ENCODE results near the gene CAMTA1. TPM values are rescaled to one million over a fixed set of nuclear protein-coding genes. Genes with fewer than 3 reads are reported as not detected.

CAMTA1 gene
- total and polyA plus RNA-seq, 4 donors = 18.0 to 93.5 (median 35.8) TPM

DNA sequence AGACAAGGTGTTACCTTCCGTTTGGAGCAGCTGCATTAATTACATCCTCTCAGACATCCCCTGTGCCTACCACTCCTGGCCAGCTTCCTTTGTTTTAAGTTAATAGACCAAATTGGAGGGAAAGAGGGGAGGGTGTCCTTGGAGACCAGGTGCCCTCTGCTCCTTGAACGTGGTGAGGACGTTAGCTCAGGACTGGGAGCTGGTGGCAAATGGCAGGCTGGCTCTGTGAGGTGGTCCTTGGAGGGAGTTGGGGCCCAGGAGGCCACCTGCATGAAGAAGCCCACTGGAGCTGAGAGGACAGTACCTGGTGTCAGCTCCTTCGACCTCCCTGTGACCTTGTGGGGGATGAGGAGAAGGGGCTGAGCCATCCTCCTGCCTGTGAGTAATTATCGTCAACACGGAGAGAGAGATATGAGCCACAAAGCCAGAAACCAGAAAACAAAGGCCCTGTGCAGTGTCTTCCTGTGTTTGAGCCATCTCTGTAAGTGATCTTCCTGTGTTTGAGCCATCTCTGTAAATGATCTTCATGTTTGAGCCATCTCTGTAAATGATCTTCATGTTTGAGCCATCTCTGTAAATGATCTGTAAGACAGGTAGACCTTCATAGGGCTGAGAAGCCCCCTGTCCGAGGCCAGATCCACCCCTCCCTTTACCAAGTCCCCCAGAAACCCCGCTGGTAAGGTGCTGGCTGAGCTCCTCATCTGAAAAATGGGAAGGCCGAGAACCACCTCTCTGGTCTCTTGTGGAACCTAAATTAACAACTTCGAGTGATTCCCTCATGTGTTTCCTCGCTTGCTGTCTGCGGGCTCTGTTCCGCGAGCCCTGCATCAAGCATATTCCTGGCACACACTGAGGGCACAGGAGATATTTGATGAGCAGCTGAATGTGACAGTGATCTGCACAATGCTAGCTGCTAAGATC is 126.0 kb downstream of the CAMTA1 start:
- H3K9ac ChIP-seq (ENCODE audit: low read depth in 1 of 2, low read length in 2 of 2) = no peak overlapping the region
- H3K9me3 ChIP-seq (ENCODE audit: control insufficient read depth in 4 of 4, low read length in 3 of 4) = no peaks in the 10 kb centered on the region
- H3K4me1 ChIP-seq (ENCODE audit: control insufficient read depth in 4 of 4, insufficient read depth in 4 of 4, low read length in 3 of 4) = peaks cover 0 to 6% (median 0%) of the 10 kb centered on the region in 4 donors
- DNase-seq (ENCODE audit: low spot score) = no peak
- H3K27ac ChIP-seq (ENCODE audit: low read depth in 1 of 2, low read length in 2 of 2) = no peak overlapping the region
- no peaks in the 10 kb centered on the region for H3K36me3 ChIP-seq (ENCODE audit: control insufficient read depth in 4 of 4, insufficient read depth in 3 of 4, low read depth in 1 of 4, low read length in 3 of 4)
- TF ChIP-seq FOXA2 (IDR thresholded peaks at IDR 0.05) = no peak
- no peak for TF ChIP-seq HNF4A (conservative IDR thresholded peaks at IDR 0.05)
- TF ChIP-seq, protein P1, sequence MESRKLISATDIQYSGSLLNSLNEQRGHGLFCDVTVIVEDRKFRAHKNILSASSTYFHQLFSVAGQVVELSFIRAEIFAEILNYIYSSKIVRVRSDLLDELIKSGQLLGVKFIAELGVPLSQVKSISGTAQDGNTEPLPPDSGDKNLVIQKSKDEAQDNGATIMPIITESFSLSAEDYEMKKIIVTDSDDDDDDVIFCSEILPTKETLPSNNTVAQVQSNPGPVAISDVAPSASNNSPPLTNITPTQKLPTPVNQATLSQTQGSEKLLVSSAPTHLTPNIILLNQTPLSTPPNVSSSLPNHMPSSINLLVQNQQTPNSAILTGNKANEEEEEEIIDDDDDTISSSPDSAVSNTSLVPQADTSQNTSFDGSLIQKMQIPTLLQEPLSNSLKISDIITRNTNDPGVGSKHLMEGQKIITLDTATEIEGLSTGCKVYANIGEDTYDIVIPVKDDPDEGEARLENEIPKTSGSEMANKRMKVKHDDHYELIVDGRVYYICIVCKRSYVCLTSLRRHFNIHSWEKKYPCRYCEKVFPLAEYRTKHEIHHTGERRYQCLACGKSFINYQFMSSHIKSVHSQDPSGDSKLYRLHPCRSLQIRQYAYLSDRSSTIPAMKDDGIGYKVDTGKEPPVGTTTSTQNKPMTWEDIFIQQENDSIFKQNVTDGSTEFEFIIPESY (IDR thresholded peaks at IDR 0.05) = no peak
- TF ChIP-seq, protein P2, sequence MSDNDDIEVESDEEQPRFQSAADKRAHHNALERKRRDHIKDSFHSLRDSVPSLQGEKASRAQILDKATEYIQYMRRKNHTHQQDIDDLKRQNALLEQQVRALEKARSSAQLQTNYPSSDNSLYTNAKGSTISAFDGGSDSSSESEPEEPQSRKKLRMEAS (IDR thresholded peaks at IDR 0.05) = no peak
- TF ChIP-seq, protein P3, sequence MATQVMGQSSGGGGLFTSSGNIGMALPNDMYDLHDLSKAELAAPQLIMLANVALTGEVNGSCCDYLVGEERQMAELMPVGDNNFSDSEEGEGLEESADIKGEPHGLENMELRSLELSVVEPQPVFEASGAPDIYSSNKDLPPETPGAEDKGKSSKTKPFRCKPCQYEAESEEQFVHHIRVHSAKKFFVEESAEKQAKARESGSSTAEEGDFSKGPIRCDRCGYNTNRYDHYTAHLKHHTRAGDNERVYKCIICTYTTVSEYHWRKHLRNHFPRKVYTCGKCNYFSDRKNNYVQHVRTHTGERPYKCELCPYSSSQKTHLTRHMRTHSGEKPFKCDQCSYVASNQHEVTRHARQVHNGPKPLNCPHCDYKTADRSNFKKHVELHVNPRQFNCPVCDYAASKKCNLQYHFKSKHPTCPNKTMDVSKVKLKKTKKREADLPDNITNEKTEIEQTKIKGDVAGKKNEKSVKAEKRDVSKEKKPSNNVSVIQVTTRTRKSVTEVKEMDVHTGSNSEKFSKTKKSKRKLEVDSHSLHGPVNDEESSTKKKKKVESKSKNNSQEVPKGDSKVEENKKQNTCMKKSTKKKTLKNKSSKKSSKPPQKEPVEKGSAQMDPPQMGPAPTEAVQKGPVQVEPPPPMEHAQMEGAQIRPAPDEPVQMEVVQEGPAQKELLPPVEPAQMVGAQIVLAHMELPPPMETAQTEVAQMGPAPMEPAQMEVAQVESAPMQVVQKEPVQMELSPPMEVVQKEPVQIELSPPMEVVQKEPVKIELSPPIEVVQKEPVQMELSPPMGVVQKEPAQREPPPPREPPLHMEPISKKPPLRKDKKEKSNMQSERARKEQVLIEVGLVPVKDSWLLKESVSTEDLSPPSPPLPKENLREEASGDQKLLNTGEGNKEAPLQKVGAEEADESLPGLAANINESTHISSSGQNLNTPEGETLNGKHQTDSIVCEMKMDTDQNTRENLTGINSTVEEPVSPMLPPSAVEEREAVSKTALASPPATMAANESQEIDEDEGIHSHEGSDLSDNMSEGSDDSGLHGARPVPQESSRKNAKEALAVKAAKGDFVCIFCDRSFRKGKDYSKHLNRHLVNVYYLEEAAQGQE (IDR thresholded peaks at IDR 0.05) = no peak
- TF ChIP-seq RXRA (IDR thresholded peaks at IDR 0.05) = no peak
- TF ChIP-seq EGR1 (IDR thresholded peaks at IDR 0.05; ENCODE audit: low read depth in 2 of 2) = no peak
- H3K27me3 ChIP-seq (ENCODE audit: control insufficient read depth in 4 of 4, insufficient read depth in 4 of 4, low read length in 3 of 4) = no peaks in the 10 kb centered on the region
- H3K4me3 ChIP-seq (ENCODE audit: low read depth in 1 of 3, low read length in 3 of 3) = no peak overlapping the region
- WGBS = 88% methylated on average over 14 of the region's 14 CpGs

DNA sequence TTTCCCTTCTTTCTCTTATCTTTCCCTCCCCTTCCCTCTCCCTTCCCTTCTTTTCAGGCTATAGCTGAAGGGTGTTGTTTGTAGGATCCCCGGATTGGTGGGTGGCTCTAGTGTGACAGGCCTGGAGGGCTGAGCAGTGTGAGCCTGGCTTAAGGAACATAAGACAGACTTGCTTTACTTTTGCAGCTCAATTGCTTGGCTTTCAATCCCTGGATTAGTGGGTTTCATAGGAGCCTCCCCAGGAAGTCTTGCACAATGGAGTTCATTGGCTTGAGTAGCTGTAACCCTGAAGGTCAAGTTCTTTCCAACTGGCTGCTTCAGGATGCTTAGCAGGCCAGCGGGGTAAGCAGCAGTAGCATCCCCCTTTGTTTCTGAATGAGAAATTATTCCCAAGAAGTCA is 126.7 kb downstream of the CAMTA1 start:
- Histone ChIP-seq H3K27ac (ENCODE audit: low read depth in 1 of 2, low read length in 2 of 2) (no peak overlapping the region), H3K4me1 (ENCODE audit: control insufficient read depth in 4 of 4, insufficient read depth in 4 of 4, low read length in 3 of 4) (peaks cover 0 to 6% (median 0%) of the 10 kb centered on the region in 4 donors), H3K27me3 (ENCODE audit: control insufficient read depth in 4 of 4, insufficient read depth in 4 of 4, low read length in 3 of 4) (no peaks in the 10 kb centered on the region), H3K4me3 (ENCODE audit: low read depth in 1 of 3, low read length in 3 of 3) (no peak overlapping the region), H3K9me3 (ENCODE audit: control insufficient read depth in 4 of 4, low read length in 3 of 4) (no peaks in the 10 kb centered on the region), H3K9ac (ENCODE audit: low read depth in 1 of 2, low read length in 2 of 2) (no peak overlapping the region), H3K36me3 (ENCODE audit: control insufficient read depth in 4 of 4, insufficient read depth in 3 of 4, low read depth in 1 of 4, low read length in 3 of 4) (no peaks in the 10 kb centered on the region)
- WGBS = 80% methylated on average over 2 of the region's 2 CpGs
- TF ChIP-seq HNF4A (conservative IDR thresholded peaks at IDR 0.05) (no peak), FOXA1 (IDR thresholded peaks at IDR 0.05) (no peak), RXRA (IDR thresholded peaks at IDR 0.05) (peak; percentile 9 to 50), FOXA2 (IDR thresholded peaks at IDR 0.05) (no peak), GABPA (IDR thresholded peaks at IDR 0.05 in 1 of 2, conservative IDR thresholded peaks at IDR 0.05 in 1 of 2) (no peak), SP1 (IDR thresholded peaks at IDR 0.05) (no peak), RAD21 (IDR thresholded peaks at IDR 0.05) (no peak), YY1 (IDR thresholded peaks at IDR 0.05) (no peak), NR2F2 (IDR thresholded peaks at IDR 0.05) (peak; percentile 81), EGR1 (IDR thresholded peaks at IDR 0.05; ENCODE audit: low read depth in 2 of 2) (no peak)
- TF ChIP-seq, protein P4, sequence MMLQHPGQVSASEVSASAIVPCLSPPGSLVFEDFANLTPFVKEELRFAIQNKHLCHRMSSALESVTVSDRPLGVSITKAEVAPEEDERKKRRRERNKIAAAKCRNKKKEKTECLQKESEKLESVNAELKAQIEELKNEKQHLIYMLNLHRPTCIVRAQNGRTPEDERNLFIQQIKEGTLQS (IDR thresholded peaks at IDR 0.05) = no peak
- TF ChIP-seq, protein P1 (IDR thresholded peaks at IDR 0.05) = no peak
- TF ChIP-seq, protein P5, sequence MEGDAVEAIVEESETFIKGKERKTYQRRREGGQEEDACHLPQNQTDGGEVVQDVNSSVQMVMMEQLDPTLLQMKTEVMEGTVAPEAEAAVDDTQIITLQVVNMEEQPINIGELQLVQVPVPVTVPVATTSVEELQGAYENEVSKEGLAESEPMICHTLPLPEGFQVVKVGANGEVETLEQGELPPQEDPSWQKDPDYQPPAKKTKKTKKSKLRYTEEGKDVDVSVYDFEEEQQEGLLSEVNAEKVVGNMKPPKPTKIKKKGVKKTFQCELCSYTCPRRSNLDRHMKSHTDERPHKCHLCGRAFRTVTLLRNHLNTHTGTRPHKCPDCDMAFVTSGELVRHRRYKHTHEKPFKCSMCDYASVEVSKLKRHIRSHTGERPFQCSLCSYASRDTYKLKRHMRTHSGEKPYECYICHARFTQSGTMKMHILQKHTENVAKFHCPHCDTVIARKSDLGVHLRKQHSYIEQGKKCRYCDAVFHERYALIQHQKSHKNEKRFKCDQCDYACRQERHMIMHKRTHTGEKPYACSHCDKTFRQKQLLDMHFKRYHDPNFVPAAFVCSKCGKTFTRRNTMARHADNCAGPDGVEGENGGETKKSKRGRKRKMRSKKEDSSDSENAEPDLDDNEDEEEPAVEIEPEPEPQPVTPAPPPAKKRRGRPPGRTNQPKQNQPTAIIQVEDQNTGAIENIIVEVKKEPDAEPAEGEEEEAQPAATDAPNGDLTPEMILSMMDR (IDR thresholded peaks at IDR 0.05; ENCODE audit: low read depth, low read length, missing input control) = no peak
- no peak for DNase-seq (ENCODE audit: low spot score)

Data from liver (tissue), 9 donors.